Lower leg skin (tissue), 4 donors: ENCODE data around the gene EP400. TPM values are rescaled to one million over a fixed set of nuclear protein-coding genes. Genes with fewer than 3 reads are reported as not detected.

Experiments
- DNase-seq, 2 donors: peaks; one replicate each; pipeline ENCODE4 v3.0.0-alpha.2; 2019; ENCODE audit warnings: low spot score in 2 of 2
- H3K4me3 ChIP-seq: fragments of 200-600 bp; sonication (generic); 2 replicates; pipeline ENCODE4 v1.5.1; 2017; ENCODE audit warnings: mild to moderate bottlenecking, low read depth; ENCODE audit not compliant: poor library complexity, severe bottlenecking
- POLR2A ChIP-seq, 2 donors: fragments of 450-650 bp; IDR thresholded peaks; one replicate each; pipeline ENCODE4 v1.6.1; 2016 to 2017; ENCODE audit warnings: antibody characterized with exemption in 2 of 2, mild to moderate bottlenecking in 1 of 2, moderate library complexity in 1 of 2
- WGBS, 2 donors: methylation state at CpG; one replicate each; pipeline ENCODE4 v1.1.5; 2018; 5-methylcytosine and 5-hydroxymethylcytosine counted together
- intact Hi-C: fragments of 100-400 bp; cut with DNase I; formaldehyde crosslinking; loops from one replicate; pipeline ENCODE4 v1.15.0; 2023; ENCODE audit warnings: low total_unique reads
- total RNA-seq, 4 donors: library from RNA; depleted of rRNA; stranded (reverse); fragments of >200 nt; gene quantifications; one replicate each; pipeline ENCODE4 v1.1.0, GENCODE V29; 2016
- TF ChIP-seq, protein P1 (sequence below), 3 donors: fragments of 450-650 bp; IDR thresholded peaks; one replicate each; pipeline ENCODE4 v1.5.1; 2016; ENCODE audit warnings: antibody characterized with exemption in 3 of 3, mild to moderate bottlenecking in 3 of 3, moderate library complexity in 2 of 3

The EP400 gene
- total RNA-seq, 4 donors from 2014 or later, result 22.0 to 45.8 (median 24.6) TPM

DNA sequence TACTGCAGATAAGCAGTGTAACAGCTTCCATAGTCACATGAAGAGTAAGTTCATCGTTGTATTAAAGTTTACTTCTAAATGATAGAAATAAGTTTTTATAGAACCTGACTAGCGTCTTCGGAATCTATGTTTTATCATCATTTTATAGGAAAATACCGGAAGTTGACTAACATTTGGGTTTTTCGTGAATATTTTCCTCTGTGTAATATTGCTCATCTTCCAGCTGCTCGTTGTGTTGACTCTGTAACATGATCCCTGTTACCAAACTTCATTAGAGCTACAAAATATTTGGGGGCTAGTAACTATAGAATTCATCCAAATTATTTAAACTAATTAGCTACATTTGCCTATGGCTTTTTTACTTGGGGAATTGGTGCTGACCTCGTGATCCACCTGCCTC, 157.2 kb downstream of the EP400 start:
- no peak for DNase-seq
- WGBS, 2 donors, result 95 to 96% methylated on average over 7 of the region's 7 CpGs
- TF ChIP-seq, protein P1, sequence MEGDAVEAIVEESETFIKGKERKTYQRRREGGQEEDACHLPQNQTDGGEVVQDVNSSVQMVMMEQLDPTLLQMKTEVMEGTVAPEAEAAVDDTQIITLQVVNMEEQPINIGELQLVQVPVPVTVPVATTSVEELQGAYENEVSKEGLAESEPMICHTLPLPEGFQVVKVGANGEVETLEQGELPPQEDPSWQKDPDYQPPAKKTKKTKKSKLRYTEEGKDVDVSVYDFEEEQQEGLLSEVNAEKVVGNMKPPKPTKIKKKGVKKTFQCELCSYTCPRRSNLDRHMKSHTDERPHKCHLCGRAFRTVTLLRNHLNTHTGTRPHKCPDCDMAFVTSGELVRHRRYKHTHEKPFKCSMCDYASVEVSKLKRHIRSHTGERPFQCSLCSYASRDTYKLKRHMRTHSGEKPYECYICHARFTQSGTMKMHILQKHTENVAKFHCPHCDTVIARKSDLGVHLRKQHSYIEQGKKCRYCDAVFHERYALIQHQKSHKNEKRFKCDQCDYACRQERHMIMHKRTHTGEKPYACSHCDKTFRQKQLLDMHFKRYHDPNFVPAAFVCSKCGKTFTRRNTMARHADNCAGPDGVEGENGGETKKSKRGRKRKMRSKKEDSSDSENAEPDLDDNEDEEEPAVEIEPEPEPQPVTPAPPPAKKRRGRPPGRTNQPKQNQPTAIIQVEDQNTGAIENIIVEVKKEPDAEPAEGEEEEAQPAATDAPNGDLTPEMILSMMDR (IDR thresholded peaks at IDR 0.05), result no peak
- TF ChIP-seq POLR2A (IDR thresholded peaks at IDR 0.05), result no peak
- no peak overlapping the region for H3K4me3 ChIP-seq
- intact Hi-C loops, result no loop called here

DNA sequence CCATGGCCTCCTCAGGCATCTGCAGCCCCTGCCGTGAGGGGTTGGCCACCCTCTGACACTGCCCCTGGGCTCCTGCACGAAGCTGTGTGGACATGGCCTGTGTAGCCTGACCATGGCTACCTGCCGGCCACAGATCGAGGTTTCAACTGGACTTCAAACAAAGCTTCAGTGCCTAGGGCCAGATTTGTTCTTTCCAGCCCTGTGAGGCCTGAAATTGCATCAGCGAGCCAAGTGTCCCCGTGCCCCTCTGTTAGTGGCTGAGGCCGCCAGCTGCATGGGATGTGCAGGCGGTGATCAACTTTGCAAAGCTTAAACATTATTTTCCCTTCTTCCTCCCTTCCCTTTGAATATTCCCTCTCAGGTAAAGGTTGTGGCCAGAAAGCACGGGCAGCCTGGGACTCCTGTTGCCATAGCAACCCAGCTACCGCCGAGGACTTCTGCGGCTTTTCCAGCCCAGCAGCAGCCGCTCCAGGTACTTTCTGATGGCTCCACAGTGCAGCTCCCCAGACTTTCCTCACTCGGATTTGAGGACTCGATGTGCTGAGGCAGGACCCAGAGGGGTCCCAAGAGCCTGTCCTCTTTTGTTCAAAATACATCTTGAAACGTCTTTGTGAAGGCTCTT, 158.6 kb downstream of the EP400 start:
- peak in 1 of 2 donors; percentile 63 for DNase-seq
- no peak overlapping the region for H3K4me3 ChIP-seq
- intact Hi-C loops, result no loop called here
- TF ChIP-seq, protein P1 (IDR thresholded peaks at IDR 0.05), result no peak
- TF ChIP-seq POLR2A (IDR thresholded peaks at IDR 0.05), result no peak
- 85% methylated on average over 16 of the region's 16 CpGs for WGBS, 2 donors

DNA sequence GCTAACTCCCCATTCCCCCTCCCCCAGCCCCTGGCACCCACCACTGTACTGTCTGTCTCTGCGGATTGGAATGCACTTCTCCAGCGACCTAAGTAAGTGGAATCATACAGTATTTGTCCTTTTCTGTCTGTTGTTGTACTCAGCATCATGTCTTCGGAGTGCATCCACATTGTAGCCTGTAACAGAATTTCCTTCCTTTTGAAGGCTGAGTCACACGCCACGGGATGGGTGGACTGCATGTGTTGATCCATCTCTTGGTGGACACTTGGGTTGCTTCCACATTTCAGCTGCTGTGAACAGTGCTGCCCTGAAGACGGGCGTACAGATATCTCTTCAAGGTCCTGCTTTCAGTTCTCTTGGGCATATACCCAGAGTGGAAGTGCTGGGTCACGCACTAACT, 160.0 kb downstream of the EP400 start:
- H3K4me3 ChIP-seq, result no peak overlapping the region
- TF ChIP-seq, protein P1 (IDR thresholded peaks at IDR 0.05), result no peak
- no peak for TF ChIP-seq POLR2A (IDR thresholded peaks at IDR 0.05)
- intact Hi-C loops, result no loop called here
- DNase-seq, result no peak
- WGBS, 2 donors, result 90 to 91% methylated on average over 8 of the region's 8 CpGs

DNA sequence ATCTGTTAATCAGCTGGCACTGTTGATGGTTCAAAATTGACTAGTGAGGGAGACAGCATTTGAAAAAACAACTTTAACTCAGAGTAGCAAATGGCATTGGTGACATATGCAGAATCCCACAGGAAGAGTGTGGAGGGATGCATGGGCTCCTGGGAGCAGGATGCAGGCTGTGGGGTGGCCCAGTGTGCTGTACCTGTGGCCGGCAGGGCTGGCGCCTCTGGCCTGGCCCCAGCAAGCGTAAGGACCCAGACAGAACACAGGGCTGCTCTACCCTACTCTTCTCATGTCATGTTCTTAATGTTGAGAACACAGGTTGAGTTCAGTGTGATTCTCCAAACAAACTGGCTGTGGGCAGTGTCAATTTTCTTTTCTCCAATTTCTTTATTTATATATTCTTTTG, 160.9 kb downstream of the EP400 start:
- no peak for TF ChIP-seq POLR2A (IDR thresholded peaks at IDR 0.05)
- TF ChIP-seq, protein P1 (IDR thresholded peaks at IDR 0.05), result no peak
- intact Hi-C loops, result no loop called here
- H3K4me3 ChIP-seq, result no peak overlapping the region
- no peak for DNase-seq
- WGBS, 2 donors, result 93 to 96% methylated on average over 3 of the region's 3 CpGs

DNA sequence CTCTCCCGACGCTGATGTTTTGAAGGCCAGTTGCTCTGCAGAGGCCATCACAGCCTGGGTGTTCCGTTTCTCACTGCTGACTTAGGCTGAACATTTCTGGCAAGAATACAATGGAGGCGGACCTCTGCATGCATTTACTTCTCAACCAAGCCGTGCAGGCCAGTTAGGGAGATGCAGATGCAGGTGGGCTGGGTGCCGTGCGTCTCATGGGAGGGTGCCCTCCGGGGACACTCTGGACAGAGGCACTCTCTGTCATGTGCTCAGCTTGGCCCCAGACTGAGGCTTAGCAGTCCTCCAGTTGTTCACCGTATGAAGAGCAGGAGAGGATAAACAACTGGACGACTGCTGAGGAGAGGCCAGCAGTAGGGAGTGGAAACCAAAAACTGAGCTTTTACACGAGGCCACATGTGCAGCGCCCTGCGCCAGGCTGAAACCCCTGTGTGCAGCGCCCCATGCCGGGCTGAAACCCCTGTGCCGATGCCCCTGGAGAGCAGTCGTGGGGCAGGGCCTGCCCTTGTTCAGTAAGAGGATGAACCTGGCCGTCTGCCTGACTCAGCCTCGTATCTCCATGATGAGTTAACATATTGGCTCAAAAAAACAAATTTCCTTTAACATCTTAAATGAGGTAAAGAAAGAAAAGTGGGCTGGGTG, 162.0 kb downstream of the EP400 start:
- DNase-seq, result peak in 1 of 2 donors; percentile 49
- no peak overlapping the region for H3K4me3 ChIP-seq

DNA sequence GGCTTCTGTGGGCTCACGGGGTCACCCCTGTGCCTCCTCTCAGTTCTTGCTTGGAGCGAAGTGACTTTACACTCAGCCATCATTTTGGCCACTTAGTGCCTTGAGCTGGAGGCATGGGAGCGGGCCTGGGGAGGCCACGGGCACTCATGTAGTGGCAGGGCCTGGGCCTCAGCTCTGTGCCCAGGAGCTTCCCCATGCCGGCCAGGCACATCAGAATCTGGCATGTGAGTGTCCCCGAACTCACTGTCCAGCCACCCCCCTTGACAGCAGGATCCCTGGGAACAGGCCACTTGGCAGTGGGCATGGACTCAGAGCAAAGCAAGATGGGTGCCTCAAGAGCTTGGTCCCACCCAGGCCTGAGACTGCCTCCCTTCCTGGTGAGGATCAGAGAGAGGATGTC, 164.9 kb downstream of the EP400 start:
- WGBS, 2 donors, result 97 to 98% methylated on average over 6 of the region's 6 CpGs
- intact Hi-C loops, result no loop called here

More for the DNA sequence above, 162.0 kb downstream of the EP400 start:
- TF ChIP-seq POLR2A (IDR thresholded peaks at IDR 0.05), result no peak
- intact Hi-C loops, result no loop called here
- WGBS, 2 donors, result 91 to 92% methylated on average over 19 of the region's 19 CpGs

More for the DNA sequence above, 164.9 kb downstream of the EP400 start:
- no peak overlapping the region for H3K4me3 ChIP-seq
- peak in 1 of 2 donors; percentile 70 for DNase-seq
- TF ChIP-seq, protein P1 (IDR thresholded peaks at IDR 0.05), result no peak
- no peak for TF ChIP-seq POLR2A (IDR thresholded peaks at IDR 0.05)
